Testis (tissue), 3 donors: ENCODE data around the gene KCNQ1OT1. TPM values are rescaled to one million over a fixed set of nuclear protein-coding genes. Genes with fewer than 3 reads are reported as not detected.

ENCODE experiments used
- DNase-seq: peaks from one replicate; pipeline ENCODE4 v3.0.0-alpha.2; 2019
- H3K27ac ChIP-seq, 2 donors: fragments of 200-600 bp; sonication (generic); one replicate each; pipeline ENCODE4 v1.5.1; 2019
- H3K27me3 ChIP-seq: fragments of 200-600 bp; sonication (generic); one replicate; pipeline ENCODE4 v1.5.1; 2019
- H3K36me3 ChIP-seq: fragments of 200-600 bp; sonication (generic); one replicate; pipeline ENCODE4 v1.5.1; 2017; ENCODE audit warnings: low read depth; ENCODE audit errors: missing control alignments
- H3K4me1 ChIP-seq: fragments of 200-600 bp; sonication (generic); one replicate; pipeline ENCODE4 v1.5.1; 2019
- H3K4me3 ChIP-seq, 2 donors: fragments of 200-600 bp; sonication (generic); one replicate each; pipeline ENCODE4 v1.5.1; 2017 to 2019
- H3K9me3 ChIP-seq: fragments of 200-600 bp; sonication (generic); one replicate; pipeline ENCODE4 v1.5.1; 2017
- CTCF ChIP-seq, 3 experiments: fragments of 450-650 bp in 2 of 3; fragments of 200-600 bp in 1 of 3; sonication (generic) in 1 of 3; IDR thresholded peaks; one replicate each; pipeline ENCODE4 v1.5.1; 2016 to 2019; ENCODE audit warnings: antibody characterized with exemption in 3 of 3, mild to moderate bottlenecking in 2 of 3, moderate library complexity in 1 of 3
- POLR2A ChIP-seq: fragments of 450-650 bp; IDR thresholded peaks from one replicate; pipeline ENCODE4 v1.6.1; 2017; ENCODE audit warnings: antibody characterized with exemption, mild to moderate bottlenecking, moderate library complexity
- WGBS, 2 donors: methylation state at CpG; one replicate each; pipeline ENCODE4 v1.1.5; 2018; 5-methylcytosine and 5-hydroxymethylcytosine counted together
- intact Hi-C: fragments of 100-400 bp; cut with DNase I; formaldehyde crosslinking; loops from one replicate; pipeline ENCODE4 v1.15.1; 2023; ENCODE audit warnings: low total_unique reads
- polyA plus RNA-seq: library from polyadenylated mRNA; stranded (reverse); fragments of 350-450 nt; fragmentation: Illumina TruSeq; extraction: RNeasy Lipid Tissue Mini Kit (QIAGEN cat#74804); gene quantifications from one replicate; pipeline ENCODE4 v1.2.3, GENCODE V29; 2014; ENCODE audit warnings: low read depth, low replicate concordance; ENCODE audit not compliant: insufficient read depth
- total RNA-seq, 2 donors: library from RNA; depleted of rRNA; stranded (reverse); fragments of >200 nt; gene quantifications; one replicate each; pipeline ENCODE4 v1.2.3, GENCODE V29; 2016

The KCNQ1OT1 gene
- total and polyA plus RNA-seq, 3 donors from 2014 or later, result 0.20 to 5.9 (median 4.0) TPM

DNA sequence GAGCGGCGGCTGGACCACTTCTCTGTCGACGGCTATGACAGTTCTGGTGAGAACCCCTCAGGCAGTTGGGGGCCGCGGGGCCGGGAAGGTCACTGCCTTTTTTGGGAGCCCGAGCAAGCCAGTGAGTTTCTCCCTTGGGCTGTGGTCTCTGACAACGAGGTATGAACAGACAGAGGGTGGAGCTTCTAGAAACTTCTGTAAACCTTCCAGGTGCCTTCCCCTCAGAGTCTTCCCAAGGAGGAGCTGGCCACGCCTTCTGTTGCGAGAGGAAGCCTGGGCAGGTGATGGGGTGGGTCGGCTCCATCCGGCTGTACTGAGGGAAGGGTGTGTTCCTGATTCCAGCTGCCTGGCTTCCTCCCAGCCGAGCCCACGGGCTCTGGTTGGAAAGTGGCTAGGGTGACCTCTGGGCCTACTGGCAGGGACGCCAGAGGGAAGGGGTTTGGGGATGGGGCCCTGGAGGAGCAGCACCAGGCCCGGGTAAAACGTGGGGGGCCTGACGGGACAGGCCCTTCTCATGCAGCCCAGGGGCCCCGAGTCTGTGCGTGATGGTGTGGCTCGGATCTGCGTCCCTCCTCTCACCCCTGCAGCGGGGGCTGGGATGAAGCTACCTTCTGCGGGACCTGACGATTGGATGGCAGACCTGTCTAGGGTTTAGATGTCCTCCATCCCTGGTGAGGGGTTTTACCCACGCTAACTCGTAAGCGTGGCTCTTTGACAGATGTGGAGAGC is 110.8 kb downstream of the KCNQ1OT1 start:
- H3K27ac ChIP-seq, result no peak overlapping the region
- intact Hi-C loops, result no loop called here
- no peaks in the 10 kb centered on the region for H3K4me1 ChIP-seq
- H3K27me3 ChIP-seq, result no peaks in the 10 kb centered on the region
- H3K4me3 ChIP-seq, result no peak overlapping the region
- WGBS, 2 donors, result 84 to 95% methylated on average over 5 to 28 of the region's 29 CpGs
- no peaks in the 10 kb centered on the region for H3K36me3 ChIP-seq
- H3K9me3 ChIP-seq, result no peaks in the 10 kb centered on the region
- TF ChIP-seq POLR2A (no peak), CTCF (IDR thresholded peaks at IDR 0.05) (no peak)
- peak; percentile 9 for DNase-seq

DNA sequence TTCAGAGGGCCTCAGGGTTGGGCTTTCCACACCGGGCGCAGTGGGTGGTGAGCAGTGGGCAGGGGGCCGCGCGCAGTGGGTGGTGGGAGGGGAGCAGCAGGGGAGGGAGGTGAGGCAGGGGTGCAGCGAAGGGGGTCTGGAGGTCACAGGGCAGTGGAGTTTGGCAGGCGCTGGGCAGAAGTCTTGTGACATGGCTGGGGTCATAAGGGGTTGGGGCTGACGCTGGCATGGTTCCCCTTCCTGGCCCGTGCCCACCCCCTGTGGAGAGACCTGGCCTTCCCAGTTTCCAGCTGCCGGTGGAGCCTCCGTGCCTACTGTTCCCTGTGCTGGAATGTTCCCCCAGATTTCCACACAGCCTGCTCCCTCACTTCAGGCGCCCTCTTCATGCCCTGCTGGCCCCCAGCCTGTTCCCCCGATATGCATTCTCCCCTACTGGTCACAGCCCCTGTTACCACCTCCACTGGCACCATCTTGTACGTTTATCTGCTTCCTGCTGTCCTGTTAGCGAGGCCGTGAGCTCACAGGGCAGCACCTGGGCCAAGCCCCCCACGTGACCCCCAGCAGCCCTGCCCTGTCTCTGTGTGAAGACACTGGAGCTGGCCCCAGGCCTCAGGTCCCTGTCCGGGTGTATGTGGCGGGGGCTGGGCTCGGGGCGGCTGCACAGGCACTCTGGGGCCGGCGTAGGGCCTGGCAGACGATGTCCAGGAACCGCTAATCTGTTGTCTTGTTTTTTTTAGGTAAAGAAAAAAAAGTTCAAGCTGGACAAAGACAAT is 111.6 kb downstream of the KCNQ1OT1 start:
- Histone ChIP-seq H3K9me3 (no peaks in the 10 kb centered on the region), H3K4me1 (no peaks in the 10 kb centered on the region), H3K27me3 (no peaks in the 10 kb centered on the region), H3K4me3 (no peak overlapping the region), H3K36me3 (no peaks in the 10 kb centered on the region), H3K27ac (no peak overlapping the region)
- 88 to 89% methylated on average over 20 to 25 of the region's 25 CpGs for WGBS, 2 donors
- no peak for DNase-seq
- intact Hi-C loops, result no loop called here
- TF ChIP-seq CTCF (IDR thresholded peaks at IDR 0.05), result no peak
- TF ChIP-seq POLR2A, result no peak

DNA sequence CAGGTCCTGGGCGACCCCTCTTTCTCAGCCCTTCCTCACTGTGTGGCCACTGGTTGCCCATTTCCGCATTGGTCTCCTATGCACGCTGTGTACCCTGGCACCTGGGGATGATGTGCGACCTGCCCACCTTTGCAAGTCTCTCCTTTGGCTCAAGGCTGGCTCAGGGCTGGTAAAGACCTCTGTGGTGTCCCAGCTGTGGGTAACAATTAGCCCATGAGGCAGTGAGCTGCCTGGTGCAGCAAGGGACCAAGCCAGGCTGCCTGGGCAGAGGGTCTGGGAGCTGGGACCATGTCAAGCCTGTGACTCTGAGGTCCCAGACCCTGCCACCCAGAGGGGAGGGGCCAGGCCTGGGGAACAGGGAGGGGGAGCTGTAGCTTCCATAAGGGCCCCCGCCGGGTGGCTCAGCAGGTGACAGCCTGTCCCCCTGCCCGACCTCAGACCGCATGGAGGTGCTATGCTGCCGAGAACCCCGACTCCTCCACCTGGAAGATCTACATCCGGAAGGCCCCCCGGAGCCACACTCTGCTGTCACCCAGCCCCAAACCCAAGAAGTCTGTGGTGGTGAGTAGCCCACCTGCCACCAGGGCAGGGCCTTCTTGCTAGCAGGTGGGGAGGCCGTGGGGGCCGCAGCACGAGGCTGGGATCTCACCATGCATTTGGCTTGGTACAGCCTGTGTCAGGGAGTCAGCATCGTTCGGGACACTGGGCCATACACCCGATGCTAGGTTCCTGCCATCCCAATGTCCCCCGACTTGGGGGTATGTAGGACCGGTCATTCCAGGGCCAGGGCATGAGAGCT is 112.5 kb downstream of the KCNQ1OT1 start:
- Histone ChIP-seq H3K36me3 (no peaks in the 10 kb centered on the region), H3K27me3 (no peaks in the 10 kb centered on the region), H3K9me3 (no peaks in the 10 kb centered on the region), H3K27ac (no peak overlapping the region), H3K4me1 (no peaks in the 10 kb centered on the region), H3K4me3 (no peak overlapping the region)
- no peak for TF ChIP-seq CTCF (IDR thresholded peaks at IDR 0.05)
- TF ChIP-seq POLR2A, result no peak
- DNase-seq, result peak; percentile 9
- intact Hi-C loops, result no loop called here
- 92 to 100% methylated on average over 7 to 20 of the region's 20 CpGs for WGBS, 2 donors

GRCh38 chr11:2586793-2587131 is 113.0 kb downstream of the KCNQ1OT1 start:
- Histone ChIP-seq H3K27ac (no peak overlapping the region), H3K36me3 (no peaks in the 10 kb centered on the region), H3K9me3 (no peaks in the 10 kb centered on the region), H3K4me3 (no peak overlapping the region), H3K27me3 (no peaks in the 10 kb centered on the region), H3K4me1 (no peaks in the 10 kb centered on the region)
- no peak for TF ChIP-seq POLR2A
- TF ChIP-seq CTCF (IDR thresholded peaks at IDR 0.05), result no peak
- intact Hi-C loops, result no loop called here
- 77% methylated on average over 5 of the region's 5 CpGs; no CpG with 5 or more reads in 1 of the 2 donors for WGBS, 2 donors
- no peak for DNase-seq
